ENCODE measurements around the gene CHORDC1. TPM values are rescaled to one million over a fixed set of nuclear protein-coding genes. Genes with fewer than 3 reads are reported as not detected.
A peak's percentile ranks its signal among the peaks of the same experiment; 100 is the strongest.

CHORDC1 gene
- total RNA-seq, 1 experiment from 2014 or later: 66.9 TPM

- intact Hi-C loops (cut with micrococcal nuclease): no loop called here
Observed at GRCh38 chr11:90179923-90180322, 42.9 kb downstream of the CHORDC1 start.

GRCh38 chr11:90178751-90179150 lies 44.1 kb downstream of the CHORDC1 start:
- peak; percentile 90 for ATAC-seq
- DNase-seq: peak; percentile 88
- Histone ChIP-seq H3K27ac (ENCODE audit: low read length) (no peak overlapping the region), H3K36me3 (ENCODE audit: low read depth, low read length) (no peaks in the 10 kb centered on the region), H3K4me3 (ENCODE audit: low read length) (no peak overlapping the region), H3K4me2 (ENCODE audit: low read length) (no peak overlapping the region), H4K20me1 (ENCODE audit: low read length) (no peaks in the 10 kb centered on the region), H3K9me2 (replicated peaks; ENCODE audit: low read length) (no peaks in the 10 kb centered on the region), H3K79me2 (ENCODE audit: low read length) (no peaks in the 10 kb centered on the region), H3K27me3 (ENCODE audit: low read length) (no peaks in the 10 kb centered on the region), H3K4me1 (ENCODE audit: insufficient read depth, low read length) (no peaks in the 10 kb centered on the region), H3K9me3 (ENCODE audit: low read length) (no peaks in the 10 kb centered on the region), H2AFZ (ENCODE audit: low read length) (no peak overlapping the region), H3F3A (ENCODE audit: low read length, unreplicated experiment) (no peaks in the 10 kb centered on the region), H3K9ac (ENCODE audit: low read length) (no peak overlapping the region)
- TF ChIP-seq EZH2 (IDR thresholded peaks at IDR 0.05; ENCODE audit: low read length, unreplicated experiment) (no peak), CTCF (conservative IDR thresholded peaks at IDR 0.05; ENCODE audit: low read depth, low read length) (no peak), EZH2phosphoT487 (IDR thresholded peaks at IDR 0.05; ENCODE audit: borderline replicate concordance, low read length) (no peak)
- no TSS peak for BruUV-seq (replicated peaks)
- intact Hi-C loops (cut with micrococcal nuclease): no loop called here
- POLR2A ChIA-PET (ENCODE audit: unreplicated experiment): no interaction called here
- CTCF ChIA-PET: no interaction called here

More at GRCh38 chr11:90179923-90180322, 42.9 kb downstream of the CHORDC1 start:
- Histone ChIP-seq H2AFZ (ENCODE audit: low read length) (no peak overlapping the region), H3K27ac (ENCODE audit: low read length) (no peak overlapping the region), H3K4me3 (ENCODE audit: low read length) (no peak overlapping the region), H3K9ac (ENCODE audit: low read length) (no peak overlapping the region), H3K27me3 (ENCODE audit: low read length) (no peaks in the 10 kb centered on the region), H3K79me2 (ENCODE audit: low read length) (no peaks in the 10 kb centered on the region), H3K36me3 (ENCODE audit: low read depth, low read length) (no peaks in the 10 kb centered on the region), H3F3A (ENCODE audit: low read length, unreplicated experiment) (no peaks in the 10 kb centered on the region), H3K4me1 (ENCODE audit: insufficient read depth, low read length) (no peaks in the 10 kb centered on the region), H3K4me2 (ENCODE audit: low read length) (no peak overlapping the region), H3K9me3 (ENCODE audit: low read length) (no peaks in the 10 kb centered on the region), H4K20me1 (ENCODE audit: low read length) (no peaks in the 10 kb centered on the region), H3K9me2 (replicated peaks; ENCODE audit: low read length) (no peaks in the 10 kb centered on the region)
- ChIA-PET POLR2A (ENCODE audit: unreplicated experiment) (no interaction called here), CTCF (no interaction called here)
- ATAC-seq (no peak), DNase-seq (no peak)
- TF ChIP-seq EZH2phosphoT487 (IDR thresholded peaks at IDR 0.05; ENCODE audit: borderline replicate concordance, low read length): no peak
- TF ChIP-seq EZH2 (IDR thresholded peaks at IDR 0.05; ENCODE audit: low read length, unreplicated experiment): no peak
- no peak for TF ChIP-seq CTCF (conservative IDR thresholded peaks at IDR 0.05; ENCODE audit: low read depth, low read length)
- BruUV-seq (replicated peaks): no TSS peak

- Histone ChIP-seq H3K9ac (ENCODE audit: low read length) (no peak overlapping the region), H3K9me2 (replicated peaks; ENCODE audit: low read length) (no peaks in the 10 kb centered on the region), H3K4me3 (ENCODE audit: low read length) (no peak overlapping the region), H2AFZ (ENCODE audit: low read length) (no peak overlapping the region), H3K4me1 (ENCODE audit: insufficient read depth, low read length) (no peaks in the 10 kb centered on the region), H3K79me2 (ENCODE audit: low read length) (no peaks in the 10 kb centered on the region), H3F3A (ENCODE audit: low read length, unreplicated experiment) (no peaks in the 10 kb centered on the region), H3K4me2 (ENCODE audit: low read length) (no peak overlapping the region), H3K9me3 (ENCODE audit: low read length) (no peaks in the 10 kb centered on the region), H4K20me1 (ENCODE audit: low read length) (no peaks in the 10 kb centered on the region), H3K36me3 (ENCODE audit: low read depth, low read length) (no peaks in the 10 kb centered on the region), H3K27ac (ENCODE audit: low read length) (no peak overlapping the region), H3K27me3 (ENCODE audit: low read length) (0 out of 2 replicates have a peak, but pooled peaks cover 8% of the 10 kb centered on the region)
- TF ChIP-seq EZH2 (IDR thresholded peaks at IDR 0.05; ENCODE audit: low read length, unreplicated experiment) (no peak), CTCF (conservative IDR thresholded peaks at IDR 0.05; ENCODE audit: low read depth, low read length) (no peak), EZH2phosphoT487 (IDR thresholded peaks at IDR 0.05; ENCODE audit: borderline replicate concordance, low read length) (no peak)
- DNase-seq: peak; percentile 11
- BruUV-seq (replicated peaks): no TSS peak
- 0 out of 2 replicates have a peak, but pooled peaks have one; percentile 18 for ATAC-seq
- intact Hi-C loops (cut with micrococcal nuclease): no loop called here
- ChIA-PET CTCF (no interaction called here), POLR2A (ENCODE audit: unreplicated experiment) (no interaction called here)
Observed at GRCh38 chr11:90176069-90176468, 46.8 kb downstream of the CHORDC1 start.

Data from PC-3 (cell line).